NOMO-1 treated with dmso at 0.1 percent for 144 hours (cell line): Measurements from ENCODE around the gene MIPEP.
"Not testable (repeated sequence)": the region's sequence is repeated elsewhere in the genome, so short reads cannot be mapped to it uniquely, and the experiment has no call there.

Source experiments
- DNase-seq: peaks from one replicate; lab custom pipeline; 2025; ENCODE audit not compliant: unreplicated experiment; lab: John Stamatoyannopoulos, UW

Gene MIPEP

GRCh38 chr13:23889615-23890607 lies 711 bp upstream of the MIPEP start:
- DNase-seq: no peak

GRCh38 chr13:23884361-23884760 lies 4.8 kb downstream of the MIPEP start:
- not testable (repeated sequence) for DNase-seq

GRCh38 chr13:23883255-23883654 lies 5.9 kb downstream of the MIPEP start:
- DNase-seq: no peak

- DNase-seq: not testable (repeated sequence)
Observed at GRCh38 chr13:23881402-23881800, 7.8 kb downstream of the MIPEP start.

- DNase-seq: not testable (repeated sequence)
Observed at GRCh38 chr13:23880493-23881401, 8.5 kb downstream of the MIPEP start.

GRCh38 chr13:23877286-23877685 lies 11.9 kb downstream of the MIPEP start:
- no peak for DNase-seq

- DNase-seq: no peak
Observed at GRCh38 chr13:23876265-23876664, 12.9 kb downstream of the MIPEP start.

- no peak for DNase-seq
Observed at GRCh38 chr13:23871616-23872220, 17.5 kb downstream of the MIPEP start.

- DNase-seq: no peak
Observed at GRCh38 chr13:23870356-23871140, 18.7 kb downstream of the MIPEP start.

- peak; percentile 18 for DNase-seq
Observed at GRCh38 chr13:23868521-23868920, 20.7 kb downstream of the MIPEP start.

- no peak for DNase-seq
Observed at GRCh38 chr13:23867027-23867491, 22.1 kb downstream of the MIPEP start.

GRCh38 chr13:23866420-23867026 lies 22.7 kb downstream of the MIPEP start:
- DNase-seq: peak; percentile 9

- DNase-seq: no peak
Observed at GRCh38 chr13:23865906-23866305, 23.3 kb downstream of the MIPEP start.

GRCh38 chr13:23865026-23865425 lies 24.2 kb downstream of the MIPEP start:
- DNase-seq: no peak

GRCh38 chr13:23861310-23861709 lies 27.9 kb downstream of the MIPEP start:
- DNase-seq: no peak

- DNase-seq: no peak
Observed at GRCh38 chr13:23859904-23860303, 29.3 kb downstream of the MIPEP start.

GRCh38 chr13:23859455-23859854 lies 29.7 kb downstream of the MIPEP start:
- DNase-seq: no peak

GRCh38 chr13:23858546-23858945 lies 30.7 kb downstream of the MIPEP start:
- DNase-seq: no peak

GRCh38 chr13:23856008-23856750 lies 33.0 kb downstream of the MIPEP start:
- DNase-seq: no peak
